Measurements from ENCODE around the gene GINS3.

Gene GINS3

DNA sequence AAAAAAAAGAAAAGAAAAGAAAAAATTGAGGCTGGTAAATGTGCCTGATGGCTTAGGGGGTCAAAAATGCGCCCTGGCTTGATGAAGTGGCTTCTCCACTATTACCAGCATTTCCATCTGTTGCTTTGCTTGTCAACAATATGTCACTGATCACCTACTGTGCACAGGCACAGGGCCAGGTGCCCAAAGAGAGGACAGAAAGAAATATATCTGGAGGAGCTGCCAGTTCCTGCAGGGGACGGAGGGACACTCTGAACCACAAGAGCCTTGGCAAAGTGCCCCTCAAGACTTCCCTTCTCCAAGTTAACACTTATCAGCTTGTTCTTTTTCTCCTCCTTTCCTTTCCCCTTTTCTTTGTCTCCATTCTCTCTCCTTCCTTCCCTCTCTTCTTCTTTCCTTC lies 34.7 kb downstream of the GINS3 start:
- DNase-seq = no peak

DNA sequence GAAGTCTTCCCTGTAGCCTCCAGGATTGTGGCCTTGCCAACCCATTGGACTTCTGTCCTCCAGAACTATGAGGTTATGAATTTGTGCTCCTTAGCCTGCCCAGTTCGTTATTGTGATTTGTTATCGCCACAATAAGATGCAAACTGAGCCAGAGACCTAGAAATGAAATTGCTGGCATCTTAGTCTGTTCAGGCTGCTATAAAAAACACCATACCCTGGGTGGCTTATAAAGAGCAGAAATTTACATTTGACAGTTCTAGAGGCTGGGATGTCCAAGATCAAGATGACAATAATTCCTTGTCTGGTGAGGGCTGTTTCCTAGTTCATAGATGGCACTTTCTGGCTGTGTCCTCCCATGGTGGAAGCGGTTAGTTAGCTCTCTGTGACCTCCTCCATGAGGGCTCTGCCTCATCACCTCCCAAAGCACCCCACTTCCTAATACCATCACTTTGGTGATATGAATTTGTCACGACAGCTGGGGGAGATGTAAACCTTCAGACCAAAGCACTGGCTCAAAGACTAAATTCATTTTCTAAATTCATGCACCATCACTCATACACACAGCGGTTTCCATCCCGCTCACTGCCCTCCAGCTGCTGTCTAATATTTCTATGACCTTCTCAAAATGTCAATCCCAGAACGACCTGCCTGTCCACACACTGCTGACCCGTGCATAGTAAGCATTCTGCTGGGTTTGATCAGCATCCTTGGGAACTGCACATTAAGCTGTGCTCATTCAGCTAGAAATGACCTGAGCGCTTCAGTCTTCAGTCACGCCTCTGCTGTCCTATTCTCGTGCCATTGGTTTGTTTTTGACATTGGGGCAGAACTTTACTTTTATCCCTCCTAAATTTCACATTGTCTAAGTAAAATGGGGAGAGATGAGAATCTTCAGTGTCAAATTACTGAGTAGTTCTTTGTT lies 36.6 kb downstream of the GINS3 start:
- DNase-seq = no peak

DNA sequence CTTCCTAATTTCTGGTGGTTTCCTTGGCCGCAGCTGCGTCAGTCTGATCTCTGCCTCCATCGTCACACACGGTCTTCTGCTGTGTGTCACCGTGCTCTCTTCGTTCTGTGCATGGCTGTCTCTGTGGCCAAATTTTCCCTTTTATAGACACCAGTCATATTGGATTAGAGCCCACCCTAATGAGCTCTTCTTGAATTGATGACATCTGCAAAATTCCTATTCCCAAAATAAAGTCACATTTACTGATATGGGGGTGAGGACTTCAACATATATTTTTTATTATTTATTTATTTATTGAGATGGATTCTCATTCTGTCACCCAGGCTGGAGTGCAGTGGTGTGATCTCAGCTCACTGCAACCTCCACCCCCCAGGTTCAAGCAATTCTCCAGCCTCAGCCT lies 38.4 kb downstream of the GINS3 start:
- DNase-seq = no peak

DNA sequence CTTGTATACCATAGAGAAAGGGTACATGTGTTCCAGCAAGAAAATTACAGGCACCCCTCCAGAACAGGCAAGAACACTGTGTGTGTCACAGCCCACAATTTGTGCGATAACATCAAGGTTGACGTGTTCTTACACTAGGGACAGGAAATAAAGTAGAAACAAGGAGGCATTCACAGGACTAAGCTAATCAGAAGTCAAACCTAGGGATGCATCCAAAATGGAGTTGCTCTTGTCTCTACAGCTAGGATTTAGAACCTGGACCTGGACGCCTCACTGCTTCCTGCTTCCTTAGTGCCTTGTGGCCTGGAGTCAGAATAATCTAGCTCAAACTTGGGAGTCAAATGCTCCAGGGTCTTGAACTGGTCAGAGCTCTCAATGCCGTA lies 41.3 kb downstream of the GINS3 start:
- no peak for DNase-seq

DNA sequence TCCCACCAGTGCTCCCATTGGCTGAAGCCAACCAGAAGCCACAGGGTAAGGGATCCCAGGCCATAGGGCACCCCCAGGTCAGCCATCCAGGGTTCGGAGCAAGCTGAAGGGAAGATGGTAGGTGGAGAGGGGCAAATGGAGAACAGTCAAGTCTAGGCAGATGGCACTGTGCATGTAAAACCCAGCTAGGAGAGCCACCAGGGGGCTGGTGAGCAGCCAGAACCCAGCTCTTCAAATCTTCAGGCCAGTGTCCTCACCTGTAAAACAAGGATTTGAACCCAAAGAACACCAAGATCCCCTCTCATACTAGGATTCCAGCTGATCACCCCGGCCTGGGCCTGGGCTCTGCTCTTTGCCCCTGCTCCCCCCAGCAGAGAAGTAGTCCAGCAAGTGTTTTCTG lies 43.5 kb downstream of the GINS3 start:
- DNase-seq = no peak

DNA sequence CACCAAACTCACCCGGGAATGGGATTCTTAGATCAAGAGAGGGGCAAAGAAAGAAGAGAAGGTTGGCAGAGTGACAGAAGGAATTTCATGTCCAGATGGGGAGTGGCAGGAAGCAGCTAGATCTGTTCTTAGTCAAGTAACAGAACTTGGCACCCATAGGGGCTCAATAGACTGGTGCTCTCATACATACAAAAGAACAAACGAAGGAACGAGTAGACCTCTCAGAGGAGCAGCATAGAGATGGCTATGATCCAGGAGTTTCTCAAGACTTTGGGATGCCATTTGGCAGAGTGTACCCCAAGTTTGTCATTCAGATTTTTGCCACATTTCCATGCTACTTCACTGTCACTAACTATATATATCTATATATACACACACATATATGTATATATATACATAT lies 47.9 kb downstream of the GINS3 start:
- no peak for DNase-seq

DNA sequence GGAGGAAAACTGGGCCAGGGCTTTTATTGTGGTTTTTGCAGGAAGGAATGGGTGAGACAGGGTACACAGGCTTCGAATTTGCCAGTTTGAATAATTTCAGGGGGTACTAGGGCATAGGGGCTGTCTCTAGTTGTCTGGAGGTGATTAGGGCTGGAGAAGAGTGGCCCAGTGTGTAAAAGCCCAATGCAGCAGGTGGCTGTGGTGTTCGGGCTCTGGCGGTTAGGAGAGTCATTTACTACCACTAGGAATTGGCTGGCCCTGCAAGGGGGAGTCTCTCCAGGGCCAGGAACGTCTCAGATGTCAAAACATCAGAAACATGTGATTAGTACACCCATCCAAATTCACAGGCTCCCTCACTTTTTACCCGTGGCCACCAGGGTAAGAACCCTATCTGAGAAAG lies 50.3 kb downstream of the GINS3 start:
- no peak for DNase-seq

DNA sequence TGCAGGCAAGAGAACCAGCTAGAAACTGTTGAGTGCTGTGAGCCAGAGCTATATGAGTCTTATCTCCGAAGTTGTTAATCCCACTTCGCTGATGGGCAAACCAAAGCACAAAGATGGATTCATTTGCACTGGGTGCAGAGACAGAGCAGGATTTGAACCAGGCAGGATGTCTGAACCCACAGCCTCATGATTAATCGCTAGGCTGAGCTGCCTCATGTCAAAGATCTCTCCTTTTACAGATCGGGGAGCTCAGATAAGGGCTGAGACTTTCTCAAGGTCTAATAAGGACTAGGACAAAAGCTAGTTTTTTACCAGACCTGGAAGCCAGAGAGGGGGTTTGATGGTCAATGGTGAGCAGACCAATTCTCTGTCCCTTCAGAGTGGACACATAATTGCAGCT lies 51.5 kb downstream of the GINS3 start:
- DNase-seq = no peak

DNA sequence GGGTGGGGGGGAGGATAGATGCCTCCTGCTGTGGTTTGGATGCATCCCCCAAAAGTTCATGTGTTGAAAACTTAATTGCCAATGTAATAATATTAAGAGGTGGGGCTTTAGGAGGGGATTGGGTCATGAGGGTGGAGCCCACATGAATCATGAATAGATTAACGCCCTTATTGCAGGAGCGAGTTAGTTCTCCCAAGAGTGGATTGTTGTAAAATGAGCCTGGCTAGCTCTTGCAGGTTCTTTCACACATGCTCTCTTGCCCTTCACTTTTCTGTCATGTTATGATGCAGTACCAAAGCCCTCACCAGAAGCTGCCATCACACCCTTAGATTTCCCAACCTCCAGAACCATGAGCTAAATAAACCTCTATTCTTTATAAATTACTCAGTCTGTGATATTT lies 52.0 kb downstream of the GINS3 start:
- no peak for DNase-seq

DNA sequence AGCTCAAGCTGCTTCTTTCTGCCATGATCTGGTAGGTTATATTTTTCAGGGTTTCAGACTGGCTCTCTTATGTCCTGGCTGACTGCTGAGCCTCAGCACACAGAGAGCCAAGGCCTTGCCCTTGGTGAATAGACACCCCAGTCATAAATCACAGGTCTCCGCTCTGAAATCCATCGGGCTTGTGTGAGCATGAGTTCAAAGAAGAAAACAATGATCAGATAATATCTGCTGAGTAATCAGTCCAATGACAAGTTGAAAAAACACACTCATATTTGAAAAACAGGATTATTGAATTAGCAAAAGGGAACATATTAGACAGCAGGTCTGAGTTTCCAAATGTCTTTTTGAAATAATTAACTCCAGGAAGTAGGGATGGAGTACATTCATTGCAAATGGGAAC lies 56.6 kb downstream of the GINS3 start:
- DNase-seq = no peak

DNA sequence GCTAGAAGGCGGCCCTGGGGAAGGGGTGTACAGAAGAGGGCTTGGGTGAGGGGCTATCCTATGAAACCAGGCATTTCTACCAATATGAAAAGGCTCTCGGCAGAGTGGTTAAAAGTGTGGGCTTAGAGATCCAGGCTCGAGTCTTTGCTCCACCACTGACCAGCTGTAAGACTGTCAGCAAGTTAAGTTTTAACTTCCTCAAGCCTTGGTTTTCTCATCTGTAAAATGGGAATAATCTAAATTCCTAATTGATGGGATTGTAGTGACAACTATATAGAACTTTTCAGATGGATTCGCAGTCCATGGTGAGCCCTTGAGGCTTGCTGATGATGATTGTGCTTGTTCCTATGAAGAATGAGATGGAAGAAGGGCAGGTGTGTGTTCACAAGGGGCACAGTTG lies 57.0 kb downstream of the GINS3 start:
- DNase-seq = no peak

DNA sequence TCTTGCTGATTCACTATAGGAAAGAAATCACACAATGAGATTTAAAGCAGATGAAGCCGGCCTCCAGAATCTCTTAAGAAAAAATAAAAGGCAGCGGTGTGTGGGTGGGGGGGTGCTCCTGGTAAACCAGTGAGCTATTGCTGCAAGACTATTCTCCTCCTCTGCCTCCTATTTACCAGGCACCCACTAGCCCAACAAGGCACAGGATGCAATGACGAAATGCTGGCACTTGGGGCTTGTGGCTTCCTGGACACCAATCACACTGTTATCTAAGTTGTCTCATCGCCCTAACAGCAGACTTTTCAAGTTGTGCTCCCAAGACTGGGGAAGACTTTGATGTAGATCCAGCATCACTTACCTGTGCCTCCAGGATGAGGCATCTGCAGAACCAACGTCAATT lies 57.5 kb downstream of the GINS3 start:
- DNase-seq = no peak

DNA sequence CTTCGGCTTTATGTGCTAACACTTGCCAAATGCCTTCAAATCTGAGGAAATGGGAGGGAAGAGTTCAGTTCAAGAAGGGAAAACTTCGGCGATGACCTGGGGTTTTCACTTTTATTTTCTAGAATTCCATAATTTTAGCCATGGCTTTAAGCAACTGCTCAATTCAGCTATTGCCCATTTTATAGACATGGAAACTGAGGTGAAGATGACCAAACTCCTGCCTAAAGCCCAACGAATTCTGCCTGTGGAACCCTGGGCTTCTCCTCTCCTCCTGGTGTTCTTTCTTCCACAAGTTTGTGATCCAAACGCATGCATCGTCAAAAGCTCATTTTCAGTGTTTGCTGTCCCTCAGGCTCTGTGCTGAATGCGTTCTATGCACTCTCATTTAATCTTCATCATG lies 58.3 kb downstream of the GINS3 start:
- no peak for DNase-seq

DNA sequence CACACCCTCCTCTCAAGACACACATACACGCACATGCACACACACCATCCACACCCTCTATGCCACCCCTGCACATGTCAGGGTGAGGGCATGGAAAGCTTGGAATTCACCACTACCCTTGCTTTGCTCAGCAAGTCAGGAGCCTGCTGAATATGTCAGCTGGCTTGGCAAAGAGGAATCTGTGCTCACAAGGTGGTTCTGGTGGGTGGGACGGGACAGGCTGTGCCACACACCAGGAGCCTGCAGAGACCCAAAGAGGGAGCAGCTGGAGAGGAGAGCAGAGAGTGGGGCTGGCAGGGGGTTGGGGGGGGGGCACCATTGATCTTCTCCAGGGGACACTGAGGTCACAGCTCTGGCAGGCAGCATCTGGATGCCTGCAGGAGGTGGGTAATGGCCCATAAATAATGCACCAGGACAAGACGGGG lies 59.0 kb downstream of the GINS3 start:
- no peak for DNase-seq

DNA sequence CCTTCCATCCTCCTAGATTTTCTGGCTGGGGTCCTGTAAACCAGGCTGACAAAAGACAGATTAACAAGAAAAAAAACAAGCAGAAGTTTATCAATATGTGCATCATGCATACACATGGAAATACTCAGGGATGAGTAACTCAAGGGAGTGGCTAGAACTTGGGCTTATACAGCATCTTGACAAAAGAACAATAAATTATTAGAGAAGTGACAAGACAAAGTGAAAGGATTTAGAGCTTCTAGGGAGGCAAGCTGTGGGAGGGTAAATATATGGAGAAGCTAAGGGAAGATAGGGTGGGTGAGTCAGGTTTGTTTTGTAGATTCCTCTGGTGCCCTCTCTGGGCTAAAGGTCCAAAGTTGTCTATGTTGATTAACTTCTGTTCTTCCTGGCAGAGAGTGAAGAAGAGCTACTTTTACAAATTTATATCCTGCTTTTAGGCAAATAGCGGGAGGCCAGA lies 59.7 kb downstream of the GINS3 start:
- DNase-seq = no peak

DNA sequence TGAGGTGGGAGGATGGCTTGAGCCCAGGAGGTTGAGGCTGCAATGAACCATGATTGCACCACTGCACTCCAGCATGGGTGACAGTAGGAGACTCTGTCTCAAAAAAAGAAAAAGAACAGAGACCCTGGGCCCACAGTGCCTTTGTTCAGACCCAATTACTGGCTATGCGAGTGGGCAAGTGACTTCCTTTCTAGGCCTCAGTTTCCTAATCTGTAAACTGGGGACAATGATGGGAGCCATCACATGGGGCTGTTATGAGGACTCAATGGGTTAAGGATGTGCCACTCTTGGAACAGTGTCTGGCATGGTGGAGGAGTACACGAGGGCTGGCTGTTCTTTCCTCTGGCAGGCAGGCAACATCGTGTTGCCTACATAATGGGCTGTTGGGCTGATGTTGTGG lies 60.4 kb downstream of the GINS3 start:
- DNase-seq = no peak

DNA sequence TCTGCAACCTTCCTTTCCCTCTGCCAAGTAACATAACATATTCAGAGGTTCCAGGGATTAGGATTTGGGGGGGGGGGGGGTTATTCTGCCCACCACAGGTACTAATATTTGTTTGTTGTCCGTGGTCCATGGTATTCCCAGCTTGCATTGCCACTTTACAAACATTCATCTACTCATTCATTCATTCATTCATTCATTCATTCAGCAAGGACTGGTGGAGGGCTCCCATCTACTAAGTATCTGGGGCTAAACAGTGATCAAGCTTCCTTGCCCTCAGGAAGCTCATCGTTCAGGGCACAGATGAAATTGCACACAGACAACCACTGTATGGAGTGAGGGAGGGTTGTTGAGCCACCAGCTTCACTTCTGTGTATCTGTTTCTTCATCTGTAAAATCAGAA lies 61.9 kb downstream of the GINS3 start:
- no peak for DNase-seq

DNA sequence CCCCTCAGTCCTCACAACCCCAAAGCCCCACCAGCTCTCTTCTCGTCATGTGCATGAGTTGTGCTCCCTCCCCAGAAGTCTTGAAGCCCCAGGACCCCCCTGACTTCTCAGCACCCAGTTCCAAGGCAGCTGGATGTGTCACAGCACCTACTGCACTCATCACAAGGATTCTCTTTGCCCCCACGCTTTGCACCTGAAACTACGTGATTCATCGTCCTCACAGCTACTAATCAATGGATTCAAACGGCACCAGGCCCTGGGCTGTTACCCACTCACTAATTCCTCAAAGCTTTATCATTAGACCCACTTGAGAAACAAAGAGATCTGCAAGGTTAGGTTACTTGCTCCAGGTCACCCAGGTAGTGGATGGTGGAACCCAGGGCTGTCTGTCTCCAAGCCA lies 62.6 kb downstream of the GINS3 start:
- no peak for DNase-seq
